ENCODE measurements around the gene GFRA1. TPM values are rescaled to one million over a fixed set of nuclear protein-coding genes. Genes with fewer than 3 reads are reported as not detected.

Gene GFRA1
- total and polyA plus RNA-seq, 2 donors (not counting 3 experiments of a cell fraction or from before 2014, with no cell fraction given): 0.22 to 0.88 TPM

- Histone ChIP-seq H3K27ac (ENCODE audit: insufficient read depth, low read depth, low read length) (no peak overlapping the region), H3K9me3 (replicated peaks; ENCODE audit: control insufficient read depth, insufficient read depth, low read length) (no peaks in the 10 kb centered on the region), H4K20me1 (replicated peaks; ENCODE audit: control insufficient read depth, extremely low read depth, insufficient read depth, low read length) (no peaks in the 10 kb centered on the region), H3K9ac (replicated peaks; ENCODE audit: extremely low read depth, insufficient read depth, low read length) (no peak overlapping the region), H3K4me3 (replicated peaks in 1 of 3; ENCODE audit: insufficient read depth in 1 of 3, low read depth in 1 of 3, low read length in 3 of 3) (no peak overlapping the region), H3K27me3 (ENCODE audit: control insufficient read depth in 2 of 2, insufficient read depth in 2 of 2, low read length in 2 of 2) (no peaks in the 10 kb centered on the region), H3K4me1 (ENCODE audit: control insufficient read depth, extremely low read depth, insufficient read depth, low read length) (no peaks in the 10 kb centered on the region), H2AFZ (ENCODE audit: low read depth, low read length) (no peak overlapping the region), H3K79me2 (ENCODE audit: control insufficient read depth, insufficient read depth, low read length) (no peaks in the 10 kb centered on the region), H3K4me2 (ENCODE audit: insufficient read depth, low read length) (no peak overlapping the region), H3K9me1 (replicated peaks; ENCODE audit: control insufficient read depth, extremely low read depth, insufficient read depth, low read length) (no peaks in the 10 kb centered on the region), H3K36me3 (ENCODE audit: control insufficient read depth in 2 of 2, extremely low read depth in 1 of 2, insufficient read depth in 2 of 2, low read length in 2 of 2) (no peaks in the 10 kb centered on the region)
- no peak for TF ChIP-seq EZH2 (IDR thresholded peaks at IDR 0.05; ENCODE audit: borderline replicate concordance, low read depth, low read length, severe bottlenecking)
- no peak for TF ChIP-seq MAX (IDR thresholded peaks at IDR 0.05; ENCODE audit: insufficient read depth, insufficient read length)
- no peak for TF ChIP-seq CTCF (IDR thresholded peaks at IDR 0.05; ENCODE audit: extremely low read depth in 1 of 2, insufficient read depth in 1 of 2, low read depth in 1 of 2, low read length in 2 of 2)
- no peak for TF ChIP-seq POLR2AphosphoS5 (IDR thresholded peaks at IDR 0.05; ENCODE audit: insufficient read depth, low read depth, low read length)
- no peak for TF ChIP-seq JUN (IDR thresholded peaks at IDR 0.05; ENCODE audit: borderline replicate concordance, insufficient read depth, insufficient read length, low read depth)
- TF ChIP-seq GATA2 (IDR thresholded peaks at IDR 0.05; ENCODE audit: insufficient read depth, insufficient read length, low read depth, low read length): no peak
- TF ChIP-seq POLR2A (IDR thresholded peaks at IDR 0.05; ENCODE audit: low read depth, low read length): no peak
- no peak for TF ChIP-seq FOS (IDR thresholded peaks at IDR 0.05; ENCODE audit: borderline replicate concordance, insufficient read depth, low read length)
- no peak for TF ChIP-seq MYC (IDR thresholded peaks at IDR 0.05; ENCODE audit: low read depth, low read length)
- FAIRE-seq: no peak
- DNase-seq (ENCODE audit: low read depth, low spot score): no peak
- CTCF ChIA-PET: no interaction called here
- BruUV-seq (replicated peaks): no TSS peak
- POLR2A ChIA-PET: no interaction called here
- intact Hi-C loops (cut with micrococcal nuclease): no loop called here
- dilution Hi-C loops (cut with MboI; ENCODE audit: extremely low pct_ligation_motif_present, low sequenced_read_pairs): no loop called here
These were observed 15.2 kb downstream of the GFRA1 start for GRCh38 chr10:116257785-116258184.
